OCI-LY1 (cell line): ENCODE data around the gene NUDCD3.

ENCODE experiments used
- EZH2 ChIP-seq: fragments of 200-600 bp; sonication (generic), shearing (Covaris generic); IDR thresholded peaks from 2 replicates; pipeline ENCODE4 v1.8.0; 2017; ENCODE audit warnings: borderline replicate concordance, mixed run types, mild to moderate bottlenecking, antibody characterized with exemption, low read length, moderate library complexity, mixed read lengths
- TF ChIP-seq, protein P1 (sequence below): fragments of 200-600 bp; sonication (generic), shearing (Covaris generic); IDR thresholded peaks from 2 replicates; pipeline ENCODE4 v1.5.1; 2017; ENCODE audit warnings: mild to moderate bottlenecking, antibody characterized with exemption, low read length, moderate library complexity, mixed read lengths

DNA sequence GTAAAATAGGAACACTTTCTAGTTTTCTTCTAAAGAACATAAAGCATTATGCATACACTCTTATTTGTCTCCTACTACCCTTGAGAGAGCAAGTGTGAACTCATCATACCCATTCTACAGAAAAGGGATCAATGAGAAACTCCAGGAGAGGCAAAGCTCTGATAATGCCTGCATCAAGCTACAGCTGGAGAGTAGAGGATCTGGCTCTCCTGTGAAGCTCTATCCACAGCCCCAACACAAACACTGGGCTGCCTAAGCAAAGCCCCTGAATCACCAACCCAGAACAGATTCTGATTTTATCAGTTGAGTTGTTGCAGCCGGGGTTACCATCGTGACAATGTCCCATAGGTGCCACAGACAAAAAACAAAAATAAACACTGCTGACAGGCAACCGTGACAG is 74.9 kb downstream of the NUDCD3 start:
- TF ChIP-seq, protein P1, sequence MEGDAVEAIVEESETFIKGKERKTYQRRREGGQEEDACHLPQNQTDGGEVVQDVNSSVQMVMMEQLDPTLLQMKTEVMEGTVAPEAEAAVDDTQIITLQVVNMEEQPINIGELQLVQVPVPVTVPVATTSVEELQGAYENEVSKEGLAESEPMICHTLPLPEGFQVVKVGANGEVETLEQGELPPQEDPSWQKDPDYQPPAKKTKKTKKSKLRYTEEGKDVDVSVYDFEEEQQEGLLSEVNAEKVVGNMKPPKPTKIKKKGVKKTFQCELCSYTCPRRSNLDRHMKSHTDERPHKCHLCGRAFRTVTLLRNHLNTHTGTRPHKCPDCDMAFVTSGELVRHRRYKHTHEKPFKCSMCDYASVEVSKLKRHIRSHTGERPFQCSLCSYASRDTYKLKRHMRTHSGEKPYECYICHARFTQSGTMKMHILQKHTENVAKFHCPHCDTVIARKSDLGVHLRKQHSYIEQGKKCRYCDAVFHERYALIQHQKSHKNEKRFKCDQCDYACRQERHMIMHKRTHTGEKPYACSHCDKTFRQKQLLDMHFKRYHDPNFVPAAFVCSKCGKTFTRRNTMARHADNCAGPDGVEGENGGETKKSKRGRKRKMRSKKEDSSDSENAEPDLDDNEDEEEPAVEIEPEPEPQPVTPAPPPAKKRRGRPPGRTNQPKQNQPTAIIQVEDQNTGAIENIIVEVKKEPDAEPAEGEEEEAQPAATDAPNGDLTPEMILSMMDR = no peak
- TF ChIP-seq EZH2 = no peak
